Endothelial cell of umbilical vein (primary cell): ENCODE data around the gene GRXCR1. TPM values are rescaled to one million over a fixed set of nuclear protein-coding genes. Genes with fewer than 3 reads are reported as not detected.

Experiments used
- BruUV-seq: library from RNA; stranded (reverse); fragments of 400-500 nt; replicated peaks from 2 replicates; lab custom pipeline; 2021; lab: Mats Ljungman, UMichigan
- CTCF ChIA-PET: fragments of 300-600, 350-600 bp; sonication (Branson Sonifier 250); formaldehyde crosslinking; loops from one replicate; lab custom pipeline; 2021; ENCODE audit warnings: antibody characterized with exemption, inconsistent platforms; lab: Charles Lee
- POLR2A ChIA-PET: fragments of 300-600, 350-600 bp; sonication (Branson Sonifier 250); formaldehyde crosslinking; loops from one replicate; lab custom pipeline; 2021; ENCODE audit warnings: antibody characterized with exemption, inconsistent platforms; lab: Charles Lee
- DNase-seq: peaks from one replicate; pipeline ENCODE4 v3.0.0-alpha.2; 2011; ENCODE audit warnings: low read depth, low spot score
- FAIRE-seq: peaks from 2 replicates; lab custom pipeline; 2011; peaks lifted over from hg19 to GRCh38; lab: Jason Lieb, UNC
- H2AFZ ChIP-seq: 2 replicates; pipeline ENCODE4 v1.6.0; 2012; ENCODE audit warnings: low read depth, low read length, control low read depth, inconsistent platforms
- H3K27ac ChIP-seq: 2 replicates; pipeline ENCODE4 v1.5.1; 2011; ENCODE audit warnings: low read depth, mild to moderate bottlenecking, control low read depth, low read length, moderate library complexity; ENCODE audit not compliant: insufficient read depth
- H3K27me3 ChIP-seq, 2 experiments: 2 replicates each; pipeline versions ENCODE4 v1.6.0 to v1.6.1; 2011; ENCODE audit warnings: low read length in 2 of 2, mixed read lengths in 1 of 2; ENCODE audit not compliant: control insufficient read depth in 2 of 2, insufficient read depth in 2 of 2
- H3K36me3 ChIP-seq, 2 experiments: 2 replicates in 1 of 2; 3 replicates in 1 of 2; pipeline ENCODE4 v1.5.1; 2011; ENCODE audit warnings: low read length in 2 of 2, mild to moderate bottlenecking in 1 of 2, moderate library complexity in 1 of 2; ENCODE audit not compliant: control insufficient read depth in 2 of 2, insufficient read depth in 2 of 2; ENCODE audit errors: extremely low read depth in 1 of 2
- H3K4me1 ChIP-seq: 3 replicates; pipeline ENCODE4 v1.5.1; 2011; ENCODE audit warnings: mild to moderate bottlenecking, low read length; ENCODE audit not compliant: control insufficient read depth, insufficient read depth; ENCODE audit errors: extremely low read depth
- H3K4me2 ChIP-seq: 2 replicates; pipeline ENCODE4 v1.6.1; 2011; ENCODE audit warnings: low read length, control low read depth, mixed read lengths; ENCODE audit not compliant: insufficient read depth
- H3K4me3 ChIP-seq, 3 experiments: fragments of 200-600 bp in 1 of 3; sonication (generic), shearing (Covaris generic) in 1 of 3; replicated peaks in 1 of 3; 2 replicates each; pipeline ENCODE4 v1.5.1; 2011 to 2016; ENCODE audit warnings: control low read depth in 3 of 3, low read length in 3 of 3, mild to moderate bottlenecking in 2 of 3, inconsistent platforms in 1 of 3, low read depth in 1 of 3, moderate library complexity in 1 of 3; ENCODE audit not compliant: insufficient read depth in 1 of 3
- H3K79me2 ChIP-seq: 2 replicates; pipeline ENCODE4 v1.6.0; 2012; ENCODE audit warnings: low read length, inconsistent platforms; ENCODE audit not compliant: control insufficient read depth, insufficient read depth
- H3K9ac ChIP-seq: replicated peaks from 2 replicates; pipeline ENCODE3; 2011; ENCODE audit warnings: low read length, control low read depth; ENCODE audit not compliant: insufficient read depth; ENCODE audit errors: extremely low read depth
- H3K9me1 ChIP-seq: replicated peaks from 3 replicates; pipeline ENCODE4 v1.6.0; 2011; ENCODE audit warnings: mild to moderate bottlenecking, low read length; ENCODE audit not compliant: control insufficient read depth, insufficient read depth; ENCODE audit errors: extremely low read depth
- H3K9me3 ChIP-seq: replicated peaks from 2 replicates; pipeline ENCODE4 v1.5.1; 2012; ENCODE audit warnings: low read length, inconsistent platforms; ENCODE audit not compliant: control insufficient read depth, insufficient read depth
- H4K20me1 ChIP-seq: replicated peaks from 2 replicates; pipeline ENCODE3; 2011; ENCODE audit warnings: mild to moderate bottlenecking, low read length; ENCODE audit not compliant: control insufficient read depth, insufficient read depth; ENCODE audit errors: extremely low read depth
- CTCF ChIP-seq, 2 donors: IDR thresholded peaks; 1 replicate in 1 of 2; 2 replicates in 1 of 2; pipeline ENCODE4 v1.5.1; 2011; ENCODE audit warnings: low read length in 2 of 2, mild to moderate bottlenecking in 2 of 2, moderate library complexity in 2 of 2, control low read depth in 1 of 2, inconsistent platforms in 1 of 2, low read depth in 1 of 2; ENCODE audit not compliant: insufficient read depth in 1 of 2; ENCODE audit errors: extremely low read depth in 1 of 2
- EZH2 ChIP-seq: IDR thresholded peaks from 2 replicates; pipeline ENCODE4 v1.6.1; 2012; ENCODE audit warnings: borderline replicate concordance, low read depth, mild to moderate bottlenecking, moderate library complexity, low read length, inconsistent platforms; ENCODE audit not compliant: severe bottlenecking
- FOS ChIP-seq: IDR thresholded peaks from 2 replicates; pipeline ENCODE4 v1.6.1; 2011; ENCODE audit warnings: mild to moderate bottlenecking, low read length, moderate library complexity, borderline replicate concordance; ENCODE audit not compliant: insufficient read depth
- GATA2 ChIP-seq: IDR thresholded peaks from 2 replicates; pipeline ENCODE4 v1.7.0; 2011; ENCODE audit warnings: low read depth, mild to moderate bottlenecking, moderate library complexity, mixed read lengths, low read length; ENCODE audit not compliant: insufficient read length, insufficient read depth
- JUN ChIP-seq: IDR thresholded peaks from 2 replicates; pipeline ENCODE4 v1.6.1; 2011; ENCODE audit warnings: borderline replicate concordance, low read depth; ENCODE audit not compliant: insufficient read length, insufficient read depth
- MAX ChIP-seq: IDR thresholded peaks from 2 replicates; pipeline ENCODE4 v1.6.1; 2011; ENCODE audit not compliant: insufficient read depth, insufficient read length
- MYC ChIP-seq: IDR thresholded peaks from one replicate; pipeline ENCODE4 v1.6.1; 2011; ENCODE audit warnings: mild to moderate bottlenecking, low read depth, low read length
- POLR2A ChIP-seq: IDR thresholded peaks from 2 replicates; pipeline ENCODE4 v1.6.1; 2012; ENCODE audit warnings: low read depth, mild to moderate bottlenecking, control low read depth, low read length
- POLR2AphosphoS5 ChIP-seq: IDR thresholded peaks from 2 replicates; pipeline ENCODE4 v1.6.1; 2012; ENCODE audit warnings: low read depth, mild to moderate bottlenecking, control low read depth, low read length, moderate library complexity; ENCODE audit not compliant: insufficient read depth
- dilution Hi-C: fragments of 300-500 bp; cut with MboI; formaldehyde crosslinking; loops from one replicate; pipeline ENCODE4 v1.15.0; 2019; ENCODE audit warnings: low sequenced_read_pairs; ENCODE audit not compliant: extremely low pct_ligation_motif_present
- intact Hi-C: fragments of 100-400 bp; cut with micrococcal nuclease; formaldehyde crosslinking; loops from one replicate; pipeline ENCODE4 v1.10.0; 2022
- polyA plus RNA-seq, 4 experiments: library from polyadenylated mRNA; depleted of rRNA in 3 of 4; stranded (reverse) in 3 of 4; unstranded in 1 of 4; fragments of >200 nt; gene quantifications; 2 replicates each; pipeline versions ENCODE4 v1.2.1 to v1.2.3, GENCODE V29; 2011 to 2012; ENCODE audit warnings: missing spikeins in 1 of 4
- total RNA-seq: library from RNA; stranded (reverse); gene quantifications from 2 replicates; pipeline ENCODE4 v1.2.3, GENCODE V29; 2021

GRXCR1 gene
- total and polyA plus RNA-seq, 2 donors (not counting 3 experiments of a cell fraction or from before 2014, with no cell fraction given) = not detected

GRCh38 chr4:43049326-43049725 lies 156.8 kb downstream of the GRXCR1 start:
- Histone ChIP-seq H3K9ac (no peak overlapping the region), H2AFZ (no peak overlapping the region), H3K9me3 (no peaks in the 10 kb centered on the region), H3K27ac (no peak overlapping the region), H4K20me1 (no peaks in the 10 kb centered on the region), H3K4me2 (no peak overlapping the region), H3K36me3 (no peaks in the 10 kb centered on the region), H3K4me1 (no peaks in the 10 kb centered on the region), H3K9me1 (no peaks in the 10 kb centered on the region), H3K27me3 (no peaks in the 10 kb centered on the region), H3K79me2 (no peaks in the 10 kb centered on the region), H3K4me3 (no peak overlapping the region)
- intact Hi-C loops = no loop called here
- DNase-seq (no peak), FAIRE-seq (no peak)
- POLR2A ChIA-PET = no interaction called here
- CTCF ChIA-PET = no interaction called here
- no peak for TF ChIP-seq MYC
- no peak for TF ChIP-seq FOS
- TF ChIP-seq MAX = no peak
- no peak for TF ChIP-seq POLR2AphosphoS5
- no peak for TF ChIP-seq EZH2
- TF ChIP-seq POLR2A = no peak
- no peak for TF ChIP-seq JUN
- TF ChIP-seq CTCF (IDR thresholded peaks at IDR 0.05; ENCODE audit: extremely low read depth in 1 of 2, insufficient read depth in 1 of 2, low read depth in 1 of 2, low read length in 2 of 2) = no peak
- no peak for TF ChIP-seq GATA2
- no TSS peak for BruUV-seq
- dilution Hi-C loops = no loop called here
